Measurements from ENCODE around the gene GAST. TPM values are rescaled to one million over a fixed set of nuclear protein-coding genes. Genes with fewer than 3 reads are reported as not detected.
"Not testable (repeated sequence)": the region's sequence is repeated elsewhere in the genome, so short reads cannot be mapped to it uniquely, and the experiment has no call there.

The GAST gene
- total and polyA plus RNA-seq, 9 of the 15 experiments (the other 6 are each of a cell fraction or from before 2014, with no cell fraction given) = not detected

DNA sequence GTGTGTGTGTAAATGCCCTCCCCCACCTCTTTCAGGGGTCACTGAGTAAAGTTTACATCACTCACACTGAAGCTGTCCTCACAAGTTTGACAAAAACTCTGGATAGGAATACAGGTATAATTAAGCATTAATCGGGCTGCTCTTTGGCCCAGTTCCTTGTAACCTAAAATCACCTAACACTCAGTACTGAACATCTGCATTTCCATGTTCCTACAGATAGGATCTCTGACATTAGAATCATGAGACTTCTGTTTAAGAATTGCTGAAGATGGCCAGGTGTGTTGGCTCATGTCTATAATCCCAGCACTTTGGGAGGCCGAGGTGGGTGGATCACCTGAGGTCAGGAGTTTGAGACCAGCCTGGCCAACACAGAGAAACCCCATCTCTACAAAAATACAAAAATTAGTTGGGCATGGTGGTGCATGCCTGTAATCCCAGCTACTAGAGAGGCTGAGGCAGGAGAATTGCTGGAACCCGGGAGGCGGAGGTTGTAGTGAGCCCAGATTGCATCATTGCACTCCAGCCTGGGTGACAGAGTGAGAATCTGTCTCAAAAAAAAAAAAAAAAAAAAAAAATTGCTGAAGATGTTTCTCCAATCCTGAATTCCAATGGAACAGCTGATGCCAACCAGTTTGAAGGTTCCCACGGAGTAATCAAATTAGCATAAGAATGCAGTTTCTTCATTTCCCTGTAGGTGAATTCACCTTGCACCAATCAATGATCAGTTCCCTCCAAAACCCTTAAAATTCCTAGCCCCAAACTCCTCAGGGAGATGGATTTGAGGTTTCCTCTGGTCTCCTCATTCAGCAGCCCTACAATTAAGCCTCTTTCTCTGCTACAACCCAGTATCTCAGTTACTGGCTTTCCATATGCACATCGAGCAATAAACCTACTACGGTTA lies 36.7 kb upstream of the GAST start:
- H3K4me2 ChIP-seq (ENCODE audit: insufficient read depth, low read length); H3K36me3 ChIP-seq (ENCODE audit: control insufficient read depth, insufficient read depth, low read length); H4K20me1 ChIP-seq (replicated peaks; ENCODE audit: control insufficient read depth, insufficient read depth, low read length); CTCF ChIA-PET (ENCODE audit: low intra/inter-chr PET ratio); H3K9me1 ChIP-seq (ENCODE audit: control insufficient read depth, insufficient read depth, low read length); FAIRE-seq; H3K79me2 ChIP-seq (ENCODE audit: control insufficient read depth, insufficient read depth, low read length); intact Hi-C loops (cut with micrococcal nuclease); in situ Hi-C loops (cut with MboI); BruUV-seq (replicated peaks); H3K4me3 ChIP-seq; DNase-seq (ENCODE audit: extremely low read depth in 1 of 4, low spot score in 3 of 4); H3K27me3 ChIP-seq (ENCODE audit: control insufficient read depth in 2 of 2, insufficient read depth in 2 of 2, low read length in 2 of 2); H3K9me3 ChIP-seq (replicated peaks; ENCODE audit: control insufficient read depth, insufficient read depth, low read depth, low read length); H3K9ac ChIP-seq (ENCODE audit: insufficient read depth in 1 of 2, low read depth in 2 of 2, low read length in 2 of 2); ATAC-seq: not testable (repeated sequence)
- peaks cover 16 to 40% of the 10 kb centered on the region in 2 experiments for H3K4me1 ChIP-seq (replicated peaks in 1 of 2; ENCODE audit: control insufficient read depth in 2 of 2, insufficient read depth in 2 of 2, low read length in 2 of 2)
- POLR2A ChIA-PET = interaction anchor here (1.0 to 9.1 kb wide), 4 partner anchors 8 to 27 kb away, joined by 4 to 406 read pairs (median 6); partner anchors contain the start of gene EIF1
- peak overlapping the region; percentile 8 for H2AFZ ChIP-seq (ENCODE audit: low read depth, low read length)
- WGBS (ENCODE audit: insufficient coverage, low coverage, missing lambda C conversion rate) = 71% methylated on average over 7 of the region's 7 CpGs
- peak overlapping the region; percentile 38; the same call in 1 of the 3 replicates for H3K27ac ChIP-seq (ENCODE audit: extremely low read depth, low read depth, low read length)
- TF ChIP-seq ZNF175 (CRISPR knock-in tag; IDR thresholded peaks at IDR 0.05; ENCODE audit: low read depth) (0 out of 2 replicates have a peak, but pooled peaks have one; percentile 45), DMBX1 (CRISPR knock-in tag; IDR thresholded peaks at IDR 0.05; ENCODE audit: borderline replicate concordance) (0 out of 2 replicates have a peak, but pooled peaks have one; percentile 12), CEBPB (tag; IDR thresholded peaks at IDR 0.05) (0 out of 2 replicates have a peak, but pooled peaks have one; percentile 50), ELF2 (CRISPR knock-in tag; IDR thresholded peaks at IDR 0.05) (peak; percentile 65; the same call in 1 of the 2 replicates), PTTG1 (tag; IDR thresholded peaks at IDR 0.05; ENCODE audit: low read depth) (peak; percentile 45; the same call in 1 of the 2 replicates), CXXC5 (CRISPR knock-in tag; IDR thresholded peaks at IDR 0.05) (peak; percentile 14; the same call in 1 of the 2 replicates), BACH1 (tag; IDR thresholded peaks at IDR 0.05) (0 out of 2 replicates have a peak, but pooled peaks have one; percentile 27), SMAD4 (CRISPR knock-in tag; conservative IDR thresholded peaks at IDR 0.05) (0 out of 2 replicates have a peak, but pooled peaks have one; percentile 52), KLF6 (CRISPR knock-in tag; IDR thresholded peaks at IDR 0.05; ENCODE audit: borderline replicate concordance) (0 out of 2 replicates have a peak, but pooled peaks have one; percentile 41), ZNF589 (CRISPR knock-in tag; IDR thresholded peaks at IDR 0.05; ENCODE audit: low read depth) (peak; percentile 46)
- TF ChIP-seq, protein P1, sequence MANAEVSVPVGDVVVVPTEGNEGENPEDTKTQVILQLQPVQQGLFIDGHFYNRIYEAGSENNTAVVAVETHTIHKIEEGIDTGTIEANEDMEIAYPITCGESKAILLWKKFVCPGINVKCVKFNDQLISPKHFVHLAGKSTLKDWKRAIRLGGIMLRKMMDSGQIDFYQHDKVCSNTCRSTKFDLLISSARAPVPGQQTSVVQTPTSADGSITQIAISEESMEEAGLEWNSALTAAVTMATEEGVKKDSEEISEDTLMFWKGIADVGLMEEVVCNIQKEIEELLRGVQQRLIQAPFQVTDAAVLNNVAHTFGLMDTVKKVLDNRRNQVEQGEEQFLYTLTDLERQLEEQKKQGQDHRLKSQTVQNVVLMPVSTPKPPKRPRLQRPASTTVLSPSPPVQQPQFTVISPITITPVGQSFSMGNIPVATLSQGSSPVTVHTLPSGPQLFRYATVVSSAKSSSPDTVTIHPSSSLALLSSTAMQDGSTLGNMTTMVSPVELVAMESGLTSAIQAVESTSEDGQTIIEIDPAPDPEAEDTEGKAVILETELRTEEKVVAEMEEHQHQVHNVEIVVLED (CRISPR knock-in tag; IDR thresholded peaks at IDR 0.05) = peak; percentile 22; the same call in 1 of the 2 replicates
- TF ChIP-seq, protein P2, sequence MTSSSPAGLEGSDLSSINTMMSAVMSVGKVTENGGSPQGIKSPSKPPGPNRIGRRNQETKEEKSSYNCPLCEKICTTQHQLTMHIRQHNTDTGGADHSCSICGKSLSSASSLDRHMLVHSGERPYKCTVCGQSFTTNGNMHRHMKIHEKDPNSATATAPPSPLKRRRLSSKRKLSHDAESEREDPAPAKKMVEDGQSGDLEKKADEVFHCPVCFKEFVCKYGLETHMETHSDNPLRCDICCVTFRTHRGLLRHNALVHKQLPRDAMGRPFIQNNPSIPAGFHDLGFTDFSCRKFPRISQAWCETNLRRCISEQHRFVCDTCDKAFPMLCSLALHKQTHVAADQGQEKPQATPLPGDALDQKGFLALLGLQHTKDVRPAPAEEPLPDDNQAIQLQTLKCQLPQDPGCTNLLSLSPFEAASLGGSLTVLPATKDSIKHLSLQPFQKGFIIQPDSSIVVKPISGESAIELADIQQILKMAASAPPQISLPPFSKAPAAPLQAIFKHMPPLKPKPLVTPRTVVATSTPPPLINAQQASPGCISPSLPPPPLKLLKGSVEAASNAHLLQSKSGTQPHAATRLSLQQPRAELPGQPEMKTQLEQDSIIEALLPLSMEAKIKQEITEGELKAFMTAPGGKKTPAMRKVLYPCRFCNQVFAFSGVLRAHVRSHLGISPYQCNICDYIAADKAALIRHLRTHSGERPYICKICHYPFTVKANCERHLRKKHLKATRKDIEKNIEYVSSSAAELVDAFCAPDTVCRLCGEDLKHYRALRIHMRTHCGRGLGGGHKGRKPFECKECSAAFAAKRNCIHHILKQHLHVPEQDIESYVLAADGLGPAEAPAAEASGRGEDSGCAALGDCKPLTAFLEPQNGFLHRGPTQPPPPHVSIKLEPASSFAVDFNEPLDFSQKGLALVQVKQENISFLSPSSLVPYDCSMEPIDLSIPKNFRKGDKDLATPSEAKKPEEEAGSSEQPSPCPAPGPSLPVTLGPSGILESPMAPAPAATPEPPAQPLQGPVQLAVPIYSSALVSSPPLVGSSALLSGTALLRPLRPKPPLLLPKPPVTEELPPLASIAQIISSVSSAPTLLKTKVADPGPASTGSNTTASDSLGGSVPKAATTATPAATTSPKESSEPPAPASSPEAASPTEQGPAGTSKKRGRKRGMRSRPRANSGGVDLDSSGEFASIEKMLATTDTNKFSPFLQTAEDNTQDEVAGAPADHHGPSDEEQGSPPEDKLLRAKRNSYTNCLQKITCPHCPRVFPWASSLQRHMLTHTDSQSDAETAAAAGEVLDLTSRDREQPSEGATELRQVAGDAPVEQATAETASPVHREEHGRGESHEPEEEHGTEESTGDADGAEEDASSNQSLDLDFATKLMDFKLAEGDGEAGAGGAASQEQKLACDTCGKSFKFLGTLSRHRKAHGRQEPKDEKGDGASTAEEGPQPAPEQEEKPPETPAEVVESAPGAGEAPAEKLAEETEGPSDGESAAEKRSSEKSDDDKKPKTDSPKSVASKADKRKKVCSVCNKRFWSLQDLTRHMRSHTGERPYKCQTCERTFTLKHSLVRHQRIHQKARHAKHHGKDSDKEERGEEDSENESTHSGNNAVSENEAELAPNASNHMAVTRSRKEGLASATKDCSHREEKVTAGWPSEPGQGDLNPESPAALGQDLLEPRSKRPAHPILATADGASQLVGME (CRISPR knock-in tag; IDR thresholded peaks at IDR 0.05) = 0 out of 2 replicates have a peak, but pooled peaks have one; percentile 55
